SJCRH30 (cell line): ENCODE measurements around the gene TRAPPC8. TPM values are rescaled to one million over a fixed set of nuclear protein-coding genes. Genes with fewer than 3 reads are reported as not detected.
"Not testable (repeated sequence)": the region's sequence is repeated elsewhere in the genome, so short reads cannot be mapped to it uniquely, and the experiment has no call there.

Experiments used
- DNase-seq, 2 experiments: peaks; one replicate each; pipeline ENCODE4 v3.0.0-alpha.2; 2015 to 2020
- H3K27ac ChIP-seq: fragments of 250-450 bp; sonication (Bioruptor Pico); 2 replicates; pipeline ENCODE4 v1.5.1; 2020; ENCODE audit warnings: mild to moderate bottlenecking, moderate library complexity
- H3K27me3 ChIP-seq: fragments of 250-450 bp; sonication (Bioruptor Pico); 2 replicates; pipeline ENCODE4 v1.5.1; 2020; ENCODE audit warnings: mild to moderate bottlenecking, moderate library complexity
- H3K36me3 ChIP-seq: fragments of 250-450 bp; sonication (Bioruptor Pico); 2 replicates; pipeline ENCODE4 v1.5.1; 2020; ENCODE audit warnings: mild to moderate bottlenecking, moderate library complexity
- H3K4me1 ChIP-seq: fragments of 250-450 bp; sonication (Bioruptor Pico); 2 replicates; pipeline ENCODE4 v1.5.1; 2020; ENCODE audit warnings: mild to moderate bottlenecking, moderate library complexity
- H3K4me3 ChIP-seq: fragments of 250-450 bp; sonication (Bioruptor Pico); 2 replicates; pipeline ENCODE4 v1.5.1; 2020; ENCODE audit warnings: mild to moderate bottlenecking, moderate library complexity
- H3K9me3 ChIP-seq: fragments of 250-450 bp; sonication (Bioruptor Pico); replicated peaks from 2 replicates; pipeline ENCODE4 v1.5.1; 2020; ENCODE audit warnings: mild to moderate bottlenecking, moderate library complexity
- total RNA-seq: library from RNA; depleted of rRNA; stranded (reverse); fragments of >200 nt; shearing (Covaris generic); gene quantifications from 2 replicates; pipeline ENCODE4 v1.2.3, GENCODE V29; 2014; rRNA removed

The TRAPPC8 gene
- total RNA-seq = 14.4 and 15.4 TPM in 2 replicates

DNA sequence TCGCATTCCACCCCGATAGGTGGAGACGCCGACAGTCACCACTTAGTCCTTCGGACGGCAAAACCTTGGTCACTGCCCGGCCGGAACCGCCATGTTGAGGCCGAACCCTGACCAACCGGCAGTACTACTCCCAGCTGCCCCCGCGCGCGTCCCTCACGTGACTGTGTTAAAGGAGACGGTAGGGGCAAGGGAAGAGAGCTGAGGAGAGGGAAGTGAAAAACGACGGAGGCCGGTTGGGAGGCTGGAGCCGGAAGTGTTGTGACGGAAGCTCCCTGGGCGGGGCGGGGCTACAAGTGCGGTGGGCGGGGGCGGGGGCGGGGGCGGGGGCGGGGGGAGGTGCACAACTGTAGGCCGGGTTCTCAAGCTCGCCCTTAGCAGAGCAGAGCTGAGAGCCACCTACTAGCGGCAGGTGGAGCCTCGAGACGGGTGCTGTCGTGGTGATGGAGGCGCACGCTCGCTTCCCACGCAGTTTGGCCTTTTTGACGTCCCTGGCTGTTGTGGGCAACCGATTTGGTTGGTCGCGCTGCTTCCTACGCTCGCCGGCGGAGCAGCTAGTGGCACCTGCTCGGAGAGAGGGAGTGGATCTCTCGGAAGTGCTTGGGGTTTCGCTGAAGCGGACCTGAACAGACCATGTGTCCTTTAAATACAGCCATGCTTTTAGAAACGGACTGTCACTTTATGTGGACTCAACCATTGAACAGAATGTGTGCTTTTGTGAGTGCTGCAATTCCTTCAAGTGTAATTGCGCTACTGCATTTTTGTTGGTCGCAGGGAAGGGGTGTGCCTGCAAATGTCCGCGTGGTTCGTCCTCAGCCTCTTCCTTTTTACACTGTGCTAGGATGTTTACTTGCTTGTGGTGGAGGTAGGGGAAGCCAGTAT, at the start of gene TRAPPC8:
Gene TRAPPC8, minus strand, starts transcription at position 130 of the 879 bp plus-strand sequence. CDS start 364 bp downstream, outside the sequence.
- DNase-seq = peak; percentile 88 to 90

GRCh38 chr18:31990823-31991222, 47.9 kb upstream of the TRAPPC8 start:
- Histone ChIP-seq H3K4me1 (no peaks in the 10 kb centered on the region), H3K4me3 (no peak overlapping the region), H3K9me3 (no peaks in the 10 kb centered on the region), H3K27ac (no peak overlapping the region), H3K36me3 (no peaks in the 10 kb centered on the region), H3K27me3 (no peaks in the 10 kb centered on the region)
- DNase-seq = no peak

More for the DNA sequence above, at the start of gene TRAPPC8:
- Histone ChIP-seq H3K4me3 (peak within 1 kb of the TSS; percentile 92), H3K9me3 (no peaks in the 10 kb centered on the region), H3K27me3 (no peaks in the 10 kb centered on the region), H3K4me1 (no peaks in the 10 kb centered on the region), H3K36me3 (no peaks in the 10 kb centered on the region), H3K27ac (peak within 1 kb of the TSS; percentile 77)

GRCh38 chr18:31983976-31984375, 41.0 kb upstream of the TRAPPC8 start:
- H3K27ac ChIP-seq = no peak overlapping the region
- H3K36me3 ChIP-seq = no peaks in the 10 kb centered on the region
- H3K4me3 ChIP-seq = no peak overlapping the region
- no peaks in the 10 kb centered on the region for H3K4me1 ChIP-seq
- H3K9me3 ChIP-seq = no peaks in the 10 kb centered on the region
- no peaks in the 10 kb centered on the region for H3K27me3 ChIP-seq
- no peak for DNase-seq

GRCh38 chr18:31983020-31983419, 40.1 kb upstream of the TRAPPC8 start:
- Histone ChIP-seq H3K27me3 (no peaks in the 10 kb centered on the region), H3K27ac (no peak overlapping the region)

DNA sequence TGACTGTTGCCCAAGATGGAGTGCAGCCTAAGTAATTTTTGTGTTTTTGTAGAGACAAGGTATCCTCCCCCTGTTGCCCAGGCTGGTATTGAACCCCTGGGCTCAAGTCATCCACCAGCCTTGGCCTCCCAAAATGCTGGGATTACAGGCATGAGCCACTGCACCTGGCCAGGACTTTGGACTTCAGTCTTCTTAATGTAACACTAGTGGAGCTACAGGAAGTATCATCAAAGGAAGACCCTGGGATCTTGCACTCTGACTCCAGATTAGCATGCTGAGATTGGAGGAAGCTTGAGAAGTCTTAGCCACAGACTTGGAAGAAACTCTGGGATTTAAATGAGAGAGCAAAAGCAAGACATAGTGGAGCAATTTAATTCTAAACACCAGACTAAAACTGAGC, 37.9 kb upstream of the TRAPPC8 start:
- DNase-seq = no peak
- Histone ChIP-seq H3K9me3 (no peaks in the 10 kb centered on the region), H3K27me3 (no peaks in the 10 kb centered on the region), H3K4me3 (no peak overlapping the region), H3K36me3 (no peaks in the 10 kb centered on the region), H3K4me1 (no peaks in the 10 kb centered on the region), H3K27ac (no peak overlapping the region)

More at GRCh38 chr18:31983020-31983419, 40.1 kb upstream of the TRAPPC8 start:
- Histone ChIP-seq H3K9me3 (no peaks in the 10 kb centered on the region), H3K4me1 (no peaks in the 10 kb centered on the region), H3K36me3 (no peaks in the 10 kb centered on the region), H3K4me3 (no peak overlapping the region)
- no peak for DNase-seq

DNA sequence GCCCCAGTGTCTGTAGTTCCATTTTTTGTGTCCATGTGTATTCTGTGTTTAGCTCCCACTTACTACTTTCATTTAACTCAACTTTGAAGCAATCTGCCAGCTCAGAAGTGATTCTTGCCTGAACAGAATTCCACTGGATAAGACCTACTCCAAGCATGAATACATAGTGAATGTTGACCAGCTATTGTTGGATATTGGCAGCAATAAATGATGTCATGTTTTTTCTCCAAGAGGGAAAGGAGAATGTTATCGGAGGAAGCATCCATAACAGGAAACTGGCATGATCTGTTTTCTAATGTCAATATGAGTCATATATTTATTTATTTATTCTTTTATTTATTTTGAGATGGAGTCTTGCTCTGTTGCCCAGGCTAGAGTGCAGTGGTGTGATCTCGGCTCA, 36.8 kb upstream of the TRAPPC8 start:
- H3K4me3 ChIP-seq = no peak overlapping the region
- H3K36me3 ChIP-seq = no peaks in the 10 kb centered on the region
- no peaks in the 10 kb centered on the region for H3K27me3 ChIP-seq
- DNase-seq = no peak
- H3K27ac ChIP-seq = no peak overlapping the region
- H3K4me1 ChIP-seq = no peaks in the 10 kb centered on the region
- no peaks in the 10 kb centered on the region for H3K9me3 ChIP-seq

DNA sequence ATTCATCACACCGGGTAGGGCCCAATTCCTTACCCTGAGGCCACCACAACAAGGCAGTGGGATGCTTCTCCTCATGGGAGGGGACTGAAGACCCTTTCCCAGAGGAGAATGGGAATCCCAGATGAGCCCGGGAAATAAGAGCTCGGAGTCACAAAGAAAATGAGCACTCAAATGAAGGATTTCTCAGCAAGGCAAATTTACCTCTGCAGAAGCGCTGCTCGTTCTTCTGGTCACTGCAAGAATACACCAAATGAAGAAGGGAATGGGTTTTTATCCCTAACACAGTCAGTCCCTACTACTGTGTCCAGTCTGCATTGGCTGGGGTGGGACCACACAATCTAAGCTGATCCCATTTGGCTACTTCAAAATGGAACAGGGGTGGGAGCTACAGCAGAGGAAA, 35.7 kb upstream of the TRAPPC8 start:
- H3K27me3 ChIP-seq = no peaks in the 10 kb centered on the region
- no peak overlapping the region for H3K4me3 ChIP-seq
- no peaks in the 10 kb centered on the region for H3K4me1 ChIP-seq
- no peak overlapping the region for H3K27ac ChIP-seq
- no peaks in the 10 kb centered on the region for H3K9me3 ChIP-seq
- DNase-seq = no peak
- H3K36me3 ChIP-seq = no peaks in the 10 kb centered on the region

DNA sequence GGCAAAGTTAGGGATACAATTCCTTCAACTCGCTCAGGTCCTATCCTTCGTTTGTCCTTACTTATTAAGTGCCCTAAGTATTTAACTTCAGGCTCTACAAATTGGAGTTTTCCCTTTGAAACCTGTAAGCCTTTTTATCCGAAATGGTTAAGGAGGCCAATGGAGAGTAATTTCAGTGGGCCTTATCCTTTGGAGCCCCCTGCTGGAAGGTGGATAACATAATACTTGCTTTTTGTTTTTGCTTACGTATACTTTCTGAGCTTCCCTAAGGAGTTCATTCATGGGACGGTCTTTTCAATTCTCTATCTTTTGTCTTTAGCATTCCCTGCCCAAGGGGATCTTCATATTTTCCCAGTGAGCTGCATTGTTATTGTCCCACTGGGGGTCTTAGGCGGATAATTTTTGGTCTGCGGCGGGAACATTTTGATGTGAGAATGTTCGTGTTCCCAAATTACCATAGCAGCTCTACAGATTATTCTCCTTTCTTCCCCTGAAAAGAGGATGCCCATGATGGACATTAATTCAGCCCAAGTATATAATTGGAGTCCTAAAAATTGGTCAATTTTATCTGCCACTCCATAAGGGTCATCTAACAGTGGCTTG, 34.4 kb upstream of the TRAPPC8 start:
- no peaks in the 10 kb centered on the region for H3K4me1 ChIP-seq
- H3K27me3 ChIP-seq = no peaks in the 10 kb centered on the region
- peak; percentile 7 to 53 for DNase-seq
- H3K4me3 ChIP-seq = no peak overlapping the region
- H3K9me3 ChIP-seq = no peaks in the 10 kb centered on the region
- H3K36me3 ChIP-seq = no peaks in the 10 kb centered on the region
- H3K27ac ChIP-seq = no peak overlapping the region

- H3K27ac ChIP-seq = no peak overlapping the region
- H3K9me3 ChIP-seq = no peaks in the 10 kb centered on the region
- no peaks in the 10 kb centered on the region for H3K36me3 ChIP-seq
- no peaks in the 10 kb centered on the region for H3K27me3 ChIP-seq
- H3K4me1 ChIP-seq = no peaks in the 10 kb centered on the region
- DNase-seq = no peak
- no peak overlapping the region for H3K4me3 ChIP-seq
Observed at GRCh38 chr18:31976242-31976641, 33.3 kb upstream of the TRAPPC8 start.

DNA sequence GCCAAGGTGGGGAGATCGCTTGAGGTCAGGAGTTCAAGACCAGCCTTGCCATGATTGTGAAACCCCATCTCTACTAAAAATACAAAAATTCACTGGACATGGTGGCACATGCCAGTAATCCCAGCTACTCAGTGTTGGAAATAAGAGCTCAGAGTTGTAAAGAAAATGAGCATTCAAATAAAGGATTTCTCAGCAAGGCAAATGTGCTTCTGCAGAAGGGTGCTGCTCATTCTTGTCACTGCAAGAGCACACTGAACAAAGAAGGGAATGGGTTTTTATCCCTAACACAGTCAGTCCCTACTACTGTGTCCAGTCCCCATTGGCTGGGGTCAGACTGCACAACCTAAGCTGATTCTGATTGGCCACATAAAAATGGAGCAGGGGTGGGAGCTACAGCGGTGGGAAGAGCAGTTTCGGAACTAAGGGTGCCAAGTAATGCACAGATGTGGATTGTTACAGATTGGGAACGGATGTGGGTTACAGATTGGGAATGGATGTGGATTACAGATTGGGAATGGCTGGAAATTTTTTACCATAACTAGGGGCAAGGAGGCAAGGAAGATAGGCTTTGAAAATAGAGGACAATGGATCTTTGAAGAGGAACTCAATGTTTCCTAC, 31.1 kb upstream of the TRAPPC8 start:
- no peaks in the 10 kb centered on the region for H3K36me3 ChIP-seq
- H3K4me1 ChIP-seq = no peaks in the 10 kb centered on the region
- no peak overlapping the region for H3K4me3 ChIP-seq
- H3K9me3 ChIP-seq = no peaks in the 10 kb centered on the region
- no peak for DNase-seq
- no peak overlapping the region for H3K27ac ChIP-seq
- H3K27me3 ChIP-seq = no peaks in the 10 kb centered on the region

DNA sequence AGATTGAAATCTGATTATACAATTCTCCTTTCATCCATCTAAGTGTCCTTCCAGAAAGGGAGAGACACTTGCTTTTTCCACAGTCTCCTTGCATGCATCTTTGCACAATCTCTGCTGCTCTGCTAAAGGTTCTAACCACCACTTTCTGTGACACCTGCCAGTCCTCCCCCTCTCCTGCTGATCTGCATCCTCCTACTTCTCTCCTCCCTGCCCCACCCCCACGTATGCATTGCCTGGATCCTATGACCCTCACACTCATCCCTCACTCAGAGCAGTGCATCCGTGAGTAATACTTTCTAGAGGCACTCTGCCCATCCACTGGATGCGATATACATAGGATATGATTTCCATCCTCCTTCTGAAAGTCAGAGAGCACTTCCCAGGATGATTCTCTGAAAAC, 27.7 kb upstream of the TRAPPC8 start:
- no peaks in the 10 kb centered on the region for H3K9me3 ChIP-seq

DNA sequence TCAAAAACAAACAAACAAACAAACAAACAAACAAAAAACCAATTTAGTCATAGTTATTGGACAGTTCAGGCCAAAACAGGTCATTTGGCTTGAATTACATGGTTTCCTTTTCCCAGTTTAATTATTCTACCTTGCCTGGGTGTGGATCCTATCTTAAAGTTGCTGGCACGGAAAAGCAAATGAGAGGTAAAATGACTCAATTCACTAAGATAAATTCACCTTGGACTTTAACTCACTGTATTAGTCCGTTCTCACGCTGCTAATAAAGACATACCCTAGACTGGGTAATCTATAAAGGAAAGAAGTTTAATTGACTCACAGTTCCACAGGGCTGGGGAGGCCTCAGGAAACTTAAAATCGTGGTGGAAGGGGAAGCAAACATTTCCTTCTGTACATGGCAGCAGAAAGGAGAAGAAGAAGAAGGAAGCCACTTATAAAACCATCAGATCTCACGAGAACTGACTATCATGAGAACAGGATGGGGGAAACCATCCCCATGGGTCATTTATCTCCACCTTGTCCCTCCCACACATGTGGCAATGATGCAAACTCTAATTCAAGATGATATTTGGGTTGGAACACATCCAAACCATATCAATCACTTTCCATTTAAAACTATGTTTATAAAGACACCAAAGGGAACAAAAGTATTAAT, 22.5 kb upstream of the TRAPPC8 start:
- Histone ChIP-seq H3K27me3 (no peaks in the 10 kb centered on the region), H3K36me3 (no peaks in the 10 kb centered on the region), H3K4me3 (no peak overlapping the region), H3K27ac (no peak overlapping the region), H3K9me3 (no peaks in the 10 kb centered on the region), H3K4me1 (no peaks in the 10 kb centered on the region)
- no peak for DNase-seq

More for the DNA sequence above, 27.7 kb upstream of the TRAPPC8 start:
- Histone ChIP-seq H3K4me1 (no peaks in the 10 kb centered on the region), H3K4me3 (no peak overlapping the region), H3K27me3 (no peaks in the 10 kb centered on the region), H3K27ac (no peak overlapping the region), H3K36me3 (no peaks in the 10 kb centered on the region)
- no peak for DNase-seq

- Histone ChIP-seq H3K9me3 (no peaks in the 10 kb centered on the region), H3K27ac (no peak overlapping the region), H3K36me3 (no peaks in the 10 kb centered on the region), H3K27me3 (no peaks in the 10 kb centered on the region), H3K4me3 (no peak overlapping the region), H3K4me1 (no peaks in the 10 kb centered on the region)
- no peak for DNase-seq
Observed at GRCh38 chr18:31957728-31958127, 14.8 kb upstream of the TRAPPC8 start.

DNA sequence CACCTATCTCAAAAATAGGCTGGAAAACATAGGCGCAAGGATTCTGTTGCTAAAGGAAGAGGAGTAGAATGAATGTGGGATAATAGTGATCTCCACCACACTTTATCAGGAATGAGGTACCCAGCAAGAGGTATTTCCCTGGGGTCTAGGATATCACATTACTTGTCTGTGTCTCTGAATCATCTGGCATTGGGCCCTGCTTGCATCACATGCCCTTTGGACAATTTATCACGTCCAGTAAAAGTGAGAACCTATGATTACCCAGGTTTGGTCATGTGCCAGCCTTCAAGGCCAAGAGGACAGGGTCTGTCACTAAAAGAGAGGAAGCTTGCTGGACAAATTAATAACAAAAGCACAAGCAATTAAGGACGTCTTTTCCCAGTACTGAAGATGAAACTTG, 11.4 kb upstream of the TRAPPC8 start:
- Histone ChIP-seq H3K27me3 (no peaks in the 10 kb centered on the region), H3K9me3 (no peaks in the 10 kb centered on the region), H3K4me3 (no peak overlapping the region), H3K36me3 (no peaks in the 10 kb centered on the region), H3K27ac (no peak overlapping the region), H3K4me1 (no peaks in the 10 kb centered on the region)
- DNase-seq = no peak

DNA sequence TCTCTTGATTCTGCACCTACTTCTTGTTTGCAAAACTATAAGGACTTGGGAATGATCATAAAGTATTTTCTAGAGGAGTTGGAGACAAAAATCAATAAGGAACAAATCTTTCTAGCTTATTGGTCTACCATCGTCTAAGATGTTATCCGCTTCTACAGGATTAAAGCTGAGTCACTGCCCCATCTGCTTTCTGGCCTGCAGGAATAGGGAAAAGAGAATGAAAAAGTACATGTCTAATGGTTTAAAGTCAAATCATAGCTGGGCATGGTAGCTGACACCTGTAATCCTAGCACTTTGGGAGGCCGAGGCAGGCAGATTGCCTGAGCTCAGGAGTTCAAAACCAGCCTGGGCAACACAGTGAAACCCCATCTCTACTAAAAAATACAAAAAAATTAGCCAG, 10.8 kb upstream of the TRAPPC8 start:
- not testable (repeated sequence) for H3K27ac ChIP-seq, DNase-seq, H3K4me1 ChIP-seq, H3K27me3 ChIP-seq, H3K36me3 ChIP-seq, H3K4me3 ChIP-seq, H3K9me3 ChIP-seq
